HepG2 (cell line): ENCODE measurements around the gene PDE2A. TPM values are rescaled to one million over a fixed set of nuclear protein-coding genes. Genes with fewer than 3 reads are reported as not detected.

Source experiments
- AFF4 ChIP-seq: sonication (generic); formaldehyde crosslinking; IDR thresholded peaks from 2 replicates; pipeline ENCODE4 v1.4.0; 2020; ENCODE audit warnings: missing genetic modification reagents
- ELF3 ChIP-seq: IDR thresholded peaks from 2 replicates; pipeline ENCODE4 v1.6.1; 2016; ENCODE audit warnings: missing genetic modification reagents, missing compliant biosample characterization
- SMC3 ChIP-seq: IDR thresholded peaks from 2 replicates; pipeline ENCODE4 v1.6.1; 2011; ENCODE audit warnings: low read length, improper control_type of control experiment
- THAP11 ChIP-seq: IDR thresholded peaks from 2 replicates; pipeline ENCODE4 v1.6.1; 2016; ENCODE audit warnings: missing biosample characterization, missing genetic modification reagents
- XRCC5 ChIP-seq: fragments of 200-400 bp; formaldehyde crosslinking; optimal IDR thresholded peaks from 2 replicates; pipeline ENCODE3; 2017; ENCODE audit warnings: mild to moderate bottlenecking, low read length
- ZFP36 ChIP-seq: fragments of 150-350 bp; IDR thresholded peaks from 2 replicates; pipeline ENCODE4 v1.6.1; 2018; ENCODE audit warnings: borderline replicate concordance, low read length, low read depth; ENCODE audit not compliant: partially characterized antibody
- ZNF253 ChIP-seq: sonication (generic); formaldehyde crosslinking; IDR thresholded peaks from 2 replicates; pipeline ENCODE4 v1.8.0; 2022; ENCODE audit warnings: mild to moderate bottlenecking, missing genetic modification reagents, borderline replicate concordance
- ZNF362 ChIP-seq: sonication (generic); formaldehyde crosslinking; IDR thresholded peaks from 2 replicates; pipeline ENCODE4 v1.4.0; 2020; ENCODE audit warnings: missing genetic modification reagents, mild to moderate bottlenecking, borderline replicate concordance
- ZNF75D ChIP-seq: sonication (generic); formaldehyde crosslinking; IDR thresholded peaks from 2 replicates; pipeline ENCODE4 v1.8.1; 2023; ENCODE audit warnings: missing genetic modification reagents, mild to moderate bottlenecking, borderline replicate concordance
- polyA plus RNA-seq, 8 experiments: library from polyadenylated mRNA; depleted of rRNA in 3 of 8; stranded (reverse) in 7 of 8; unstranded in 1 of 8; fragments of >200 nt; fragmentation: Illumina TruSeq in 4 of 8; extraction: Trizol in 4 of 8; gene quantifications; 2 replicates each; pipeline versions ENCODE4 v1.2.1 to v1.2.3, GENCODE V29; 2011 to 2016; ENCODE audit warnings: low read depth in 4 of 8, missing spikeins in 1 of 8, mixed read lengths in 1 of 8; ENCODE audit not compliant: insufficient read depth in 1 of 8
- total RNA-seq, 5 experiments: library from RNA; depleted of rRNA; stranded (reverse); fragments of >200 nt; fragmentation: Illumina TruSeq; extraction: Trizol; gene quantifications; 2 replicates each; pipeline ENCODE4 v1.2.3, GENCODE V29; 2016; ENCODE audit warnings: low read depth in 1 of 5

Gene PDE2A
- total and polyA plus RNA-seq, 2 of the 13 experiments (the other 11 are each of a cell fraction or from before 2014, with no cell fraction given) = 3.1 TPM; not detected in 1

- TF ChIP-seq ZNF362 (CRISPR knock-in tag) (no peak), ZNF75D (no peak), THAP11 (CRISPR knock-in tag) (no peak), ZFP36 (no peak), AFF4 (CRISPR knock-in tag) (no peak), XRCC5 (no peak), SMC3 (no peak), ZNF253 (CRISPR knock-in tag) (no peak), ELF3 (no peak)
Measured at GRCh38 chr11:72574548-72575460, 99.4 kb downstream of the PDE2A start (continued).
